GM12874 (cell line): ENCODE data around the gene ALDH3B2.
A peak's percentile ranks its signal among the peaks of the same experiment; 100 is the strongest.

ENCODE experiments used
- TF ChIP-seq, protein P1 (sequence below): IDR thresholded peaks from 2 replicates; pipeline ENCODE4 v1.5.1; 2011; ENCODE audit warnings: low read depth, mild to moderate bottlenecking, control low read depth, low read length, moderate library complexity; ENCODE audit not compliant: insufficient read depth

ALDH3B2 gene

DNA sequence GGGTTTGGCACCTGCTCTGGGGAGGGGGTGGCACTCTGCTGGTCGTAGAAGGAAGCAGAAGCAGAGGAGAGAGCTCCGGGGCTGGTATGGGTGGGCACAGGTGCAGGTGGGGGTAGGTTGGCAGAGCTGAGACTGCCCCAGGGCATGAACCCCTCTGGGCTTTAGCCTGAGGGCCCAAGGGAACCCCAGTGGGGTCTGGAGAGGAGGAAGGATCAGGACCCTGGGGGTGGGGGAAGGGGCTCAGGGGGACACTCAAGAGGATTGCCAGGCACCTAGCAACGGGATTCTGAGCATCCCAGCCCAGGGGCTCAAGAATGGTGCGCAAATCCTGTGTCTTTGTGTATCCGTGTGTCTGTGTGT lies 6.3 kb downstream of the ALDH3B2 start:
- TF ChIP-seq, protein P1, sequence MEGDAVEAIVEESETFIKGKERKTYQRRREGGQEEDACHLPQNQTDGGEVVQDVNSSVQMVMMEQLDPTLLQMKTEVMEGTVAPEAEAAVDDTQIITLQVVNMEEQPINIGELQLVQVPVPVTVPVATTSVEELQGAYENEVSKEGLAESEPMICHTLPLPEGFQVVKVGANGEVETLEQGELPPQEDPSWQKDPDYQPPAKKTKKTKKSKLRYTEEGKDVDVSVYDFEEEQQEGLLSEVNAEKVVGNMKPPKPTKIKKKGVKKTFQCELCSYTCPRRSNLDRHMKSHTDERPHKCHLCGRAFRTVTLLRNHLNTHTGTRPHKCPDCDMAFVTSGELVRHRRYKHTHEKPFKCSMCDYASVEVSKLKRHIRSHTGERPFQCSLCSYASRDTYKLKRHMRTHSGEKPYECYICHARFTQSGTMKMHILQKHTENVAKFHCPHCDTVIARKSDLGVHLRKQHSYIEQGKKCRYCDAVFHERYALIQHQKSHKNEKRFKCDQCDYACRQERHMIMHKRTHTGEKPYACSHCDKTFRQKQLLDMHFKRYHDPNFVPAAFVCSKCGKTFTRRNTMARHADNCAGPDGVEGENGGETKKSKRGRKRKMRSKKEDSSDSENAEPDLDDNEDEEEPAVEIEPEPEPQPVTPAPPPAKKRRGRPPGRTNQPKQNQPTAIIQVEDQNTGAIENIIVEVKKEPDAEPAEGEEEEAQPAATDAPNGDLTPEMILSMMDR: no peak

- TF ChIP-seq, protein P1: no peak
These were observed 6.8 kb downstream of the ALDH3B2 start for GRCh38 chr11:67667490-67668191.

DNA sequence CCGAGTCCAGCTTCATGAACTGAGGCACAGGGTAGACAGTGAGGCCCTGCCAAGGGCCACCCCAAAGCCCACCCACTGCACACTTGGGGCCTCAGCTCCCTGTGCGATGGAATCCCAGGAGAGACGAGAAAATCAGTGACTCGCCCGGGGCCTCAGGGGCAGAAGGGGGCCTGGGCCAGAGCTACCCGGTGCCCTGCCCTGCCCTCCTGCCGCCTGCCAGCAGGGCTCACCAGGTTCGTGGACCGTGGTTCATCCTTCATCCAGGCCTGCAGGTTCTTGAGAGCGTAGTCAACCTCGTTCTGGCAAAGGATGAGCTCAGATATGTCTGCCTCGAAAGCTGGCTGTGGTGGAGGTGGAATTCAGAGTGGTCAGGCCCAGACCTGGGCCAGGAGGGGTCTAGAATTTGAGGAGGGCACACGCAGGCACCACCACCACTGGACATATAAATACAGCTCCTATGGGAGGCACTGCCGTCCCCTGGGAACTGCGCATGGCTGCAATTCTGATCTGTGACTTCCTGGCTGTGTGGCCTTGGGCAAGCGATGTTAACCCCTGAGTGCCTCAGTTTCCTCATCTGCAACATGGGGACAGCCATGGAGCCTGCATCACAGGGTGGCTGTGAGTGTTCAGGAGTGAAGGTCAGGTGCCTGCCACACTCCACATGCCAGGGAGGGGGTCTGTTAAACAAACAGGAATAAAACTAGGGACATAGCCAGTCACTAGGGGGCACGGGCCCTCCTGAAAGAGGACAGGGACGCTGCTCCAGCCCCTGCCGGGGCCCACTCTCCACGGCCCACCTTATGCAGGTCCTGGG lies 7.5 kb downstream of the ALDH3B2 start:
- TF ChIP-seq, protein P1: no peak

- TF ChIP-seq, protein P1: no peak
These were observed 8.1 kb downstream of the ALDH3B2 start for GRCh38 chr11:67666303-67666645.

- TF ChIP-seq, protein P1: peak; percentile 22; the same call in 1 of the 2 replicates
These were observed 8.7 kb downstream of the ALDH3B2 start for GRCh38 chr11:67665541-67666302.

DNA sequence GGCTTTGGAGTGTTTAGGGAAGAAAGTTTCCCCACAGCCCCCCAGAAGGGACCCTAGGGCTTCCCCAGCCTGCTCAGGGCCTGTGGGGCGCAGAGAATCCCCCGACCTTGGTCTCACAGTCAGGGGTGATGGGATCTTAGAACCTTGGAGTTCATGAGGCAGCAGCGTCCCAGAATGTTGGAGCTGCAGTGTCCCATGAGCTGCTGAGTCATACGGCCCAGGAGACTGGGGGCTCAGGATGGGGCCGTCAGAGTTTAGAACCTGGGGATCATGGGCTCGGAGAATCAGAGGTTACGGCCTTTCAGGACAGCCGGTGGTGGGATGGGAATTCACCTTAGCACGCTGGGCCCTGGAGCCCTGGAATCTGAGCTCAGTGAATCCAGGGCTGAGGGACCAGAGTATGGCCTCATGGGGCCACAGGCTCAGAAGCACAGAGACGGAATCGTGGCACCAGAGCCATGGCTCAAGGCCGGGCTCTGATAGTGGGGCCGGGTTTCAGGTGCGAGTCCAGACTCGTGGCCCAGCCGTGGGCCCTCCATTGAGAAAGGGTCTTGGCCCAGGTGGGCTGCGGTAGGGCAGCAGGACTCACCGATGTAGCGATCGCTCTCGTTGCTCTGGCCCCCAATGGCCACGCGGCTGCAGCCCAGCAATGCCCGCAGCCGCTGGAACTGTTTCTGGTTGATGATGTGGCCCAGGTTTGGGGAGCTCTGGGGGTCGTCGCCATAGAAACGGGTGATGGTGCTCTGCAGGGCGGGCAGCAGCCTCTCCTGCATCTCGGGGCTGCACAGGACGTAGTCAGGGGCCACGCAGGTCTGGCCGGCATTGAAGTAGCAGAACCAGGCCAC lies 9.5 kb downstream of the ALDH3B2 start:
- TF ChIP-seq, protein P1: no peak

DNA sequence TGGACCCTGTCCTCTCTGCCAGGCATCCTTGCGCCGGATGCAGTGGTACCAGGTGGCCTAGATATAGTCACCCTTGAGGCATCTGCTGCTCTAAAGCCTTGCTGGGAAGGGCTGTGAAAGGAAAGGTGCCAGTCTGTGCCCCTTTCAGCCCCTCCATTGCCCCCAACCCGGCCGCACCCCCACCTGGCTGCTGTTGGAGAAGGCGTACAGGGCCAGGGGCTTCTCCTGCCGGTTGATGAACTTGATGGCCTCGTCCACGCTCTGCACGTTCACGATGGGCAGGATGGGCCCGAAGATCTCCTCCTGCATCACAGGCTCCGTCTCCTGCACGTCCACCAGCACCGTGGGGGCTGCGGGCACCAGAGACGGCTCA lies 10.2 kb downstream of the ALDH3B2 start:
- TF ChIP-seq, protein P1: no peak
